Lower lobe of right lung (tissue), 2 donors: ENCODE data around the gene INTS11. TPM values are rescaled to one million over a fixed set of nuclear protein-coding genes. Genes with fewer than 3 reads are reported as not detected.
A peak's percentile ranks its signal among the peaks of the same experiment; 100 is the strongest.

ENCODE experiments used
- ATAC-seq, 2 donors: fragments of 200-7000 bp; cut with Tn5 transposase; one replicate each; pipeline ENCODE4 v1.9.1; 2020 to 2022; ENCODE audit warnings: mild to moderate bottlenecking in 2 of 2, moderate library complexity in 2 of 2
- DNase-seq: peaks from one replicate; pipeline ENCODE4 v3.0.0-alpha.2; 2020
- H3K27ac ChIP-seq: fragments of 200-600 bp; one replicate; pipeline ENCODE4 v1.8.0; 2022
- H3K27me3 ChIP-seq: fragments of 200-600 bp; one replicate; pipeline ENCODE4 v1.8.0; 2022; ENCODE audit warnings: low read depth
- H3K36me3 ChIP-seq: fragments of 200-600 bp; one replicate; pipeline ENCODE4 v1.8.0; 2022; ENCODE audit warnings: mild to moderate bottlenecking
- H3K4me1 ChIP-seq: fragments of 200-600 bp; one replicate; pipeline ENCODE4 v1.8.0; 2022
- H3K4me3 ChIP-seq: fragments of 200-600 bp; one replicate; pipeline ENCODE4 v1.8.0; 2022; ENCODE audit warnings: mild to moderate bottlenecking
- H3K9me3 ChIP-seq: fragments of 200-600 bp; one replicate; pipeline ENCODE4 v1.8.0; 2022
- CTCF ChIP-seq: fragments of 200-600 bp; IDR thresholded peaks from one replicate; pipeline ENCODE4 v1.8.0; 2022; ENCODE audit warnings: antibody characterized with exemption, mild to moderate bottlenecking
- intact Hi-C: fragments of 100-400 bp; cut with DNase I; formaldehyde crosslinking; loops from one replicate; pipeline ENCODE4 v1.11.0; 2022
- total RNA-seq: library from RNA; stranded (reverse); fragmentation: NEBNext Ultra II Directional; extraction: Animal tissue kit (Norgen Biotek cat#: 25700); gene quantifications from one replicate; pipeline ENCODE4 v1.2.1, GENCODE V29; 2021
- donor health status: DM: no; HTN: yes; CAD: no; lungs with severe emphysema.

The INTS11 gene
- total RNA-seq, 1 donor from 2014 or later, result 88.9 TPM

- Histone ChIP-seq H3K4me1 (peaks cover 37% of the 10 kb centered on the region), H3K9me3 (no peaks in the 10 kb centered on the region), H3K27ac (no peak overlapping the region), H3K36me3 (peaks cover 28% of the 10 kb centered on the region), H3K27me3 (no peaks in the 10 kb centered on the region), H3K4me3 (no peak overlapping the region)
- TF ChIP-seq CTCF, result no peak
- no peak for DNase-seq
- intact Hi-C loops, result no loop called here
- no peak for ATAC-seq
Measured at GRCh38 chr1:1328254-1328653, 3.8 kb upstream of the INTS11 start.

GRCh38 chr1:1327291-1327690, 2.8 kb upstream of the INTS11 start:
- ATAC-seq (no peak), DNase-seq (no peak)
- TF ChIP-seq CTCF, result no peak
- H3K27ac ChIP-seq, result no peak overlapping the region
- peaks cover 43% of the 10 kb centered on the region for H3K4me1 ChIP-seq
- intact Hi-C loops, result no loop called here
- peaks cover 28% of the 10 kb centered on the region for H3K36me3 ChIP-seq
- H3K9me3 ChIP-seq, result no peaks in the 10 kb centered on the region
- H3K27me3 ChIP-seq, result no peaks in the 10 kb centered on the region
- no peak overlapping the region for H3K4me3 ChIP-seq

- ATAC-seq (no peak), DNase-seq (no peak)
- TF ChIP-seq CTCF, result no peak
- Histone ChIP-seq H3K9me3 (no peaks in the 10 kb centered on the region), H3K36me3 (peaks cover 34% of the 10 kb centered on the region), H3K27me3 (no peaks in the 10 kb centered on the region), H3K4me1 (peaks cover 48% of the 10 kb centered on the region), H3K27ac (peak overlapping the region; percentile 91), H3K4me3 (peak overlapping the region; percentile 100)
- intact Hi-C loops, result no loop called here
Measured at GRCh38 chr1:1326075-1326605, 1.7 kb upstream of the INTS11 start.

- Histone ChIP-seq H3K4me3 (peak overlapping the region; percentile 100), H3K4me1 (peaks cover 41% of the 10 kb centered on the region), H3K36me3 (peaks cover 36% of the 10 kb centered on the region), H3K27ac (peak overlapping the region; percentile 91), H3K9me3 (no peaks in the 10 kb centered on the region), H3K27me3 (no peaks in the 10 kb centered on the region)
- ATAC-seq, result peak in 1 of 2 donors; percentile 0
- intact Hi-C loops, result no loop called here
- no peak for DNase-seq
- TF ChIP-seq CTCF, result no peak
Measured at GRCh38 chr1:1325288-1326074, 1.0 kb upstream of the INTS11 start.

- Histone ChIP-seq H3K4me3 (peak overlapping the region; percentile 100), H3K4me1 (peaks cover 40% of the 10 kb centered on the region), H3K36me3 (peaks cover 50% of the 10 kb centered on the region), H3K27me3 (no peaks in the 10 kb centered on the region), H3K9me3 (no peaks in the 10 kb centered on the region), H3K27ac (peak overlapping the region; percentile 91)
- no peak for TF ChIP-seq CTCF
- ATAC-seq, result no peak
- DNase-seq, result no peak
- intact Hi-C loops, result no loop called here
Measured at GRCh38 chr1:1324084-1324523, 356 bp downstream of the INTS11 start.
